Transverse colon (tissue), 4 donors: ENCODE data around the gene PNPO. TPM values are rescaled to one million over a fixed set of nuclear protein-coding genes. Genes with fewer than 3 reads are reported as not detected.
A peak's percentile ranks its signal among the peaks of the same experiment; 100 is the strongest.

Source experiments
- DNase-seq: peaks from one replicate; pipeline ENCODE4 v3.0.0-alpha.2; 2019
- H3K27ac ChIP-seq, 4 donors: fragments of 200-600 bp; sonication (generic); 2 replicates each; pipeline ENCODE4 v1.5.1; 2016 to 2018; ENCODE audit warnings: inconsistent platforms in 4 of 4
- H3K27me3 ChIP-seq: fragments of 200-600 bp; sonication (generic); 2 replicates; pipeline ENCODE4 v1.5.1; 2017; ENCODE audit warnings: inconsistent platforms
- H3K36me3 ChIP-seq, 4 donors: fragments of 200-600 bp; sonication (generic); 2 replicates each; pipeline ENCODE4 v1.5.1; 2017 to 2019; ENCODE audit warnings: inconsistent platforms in 4 of 4
- H3K4me1 ChIP-seq, 4 donors: fragments of 200-600 bp; sonication (generic); 2 replicates each; pipeline ENCODE4 v1.5.1; 2017 to 2020; ENCODE audit warnings: inconsistent platforms in 4 of 4
- H3K4me3 ChIP-seq, 4 donors: fragments of 200-600 bp; sonication (generic); 1 replicate in 1 of 4; 2 replicates in 3 of 4; pipeline versions ENCODE4 v1.5.1 to v1.6.1; 2017 to 2019; ENCODE audit warnings: inconsistent platforms in 4 of 4
- H3K9me3 ChIP-seq, 2 donors: fragments of 200-600 bp; sonication (generic); 2 replicates each; pipeline ENCODE4 v1.5.1; 2017 to 2019; ENCODE audit warnings: inconsistent platforms in 2 of 2
- EP300 ChIP-seq: sonication (generic); formaldehyde crosslinking; IDR thresholded peaks from one replicate; pipeline ENCODE4 v1.6.1; 2017; ENCODE audit warnings: antibody characterized with exemption, low read depth
- POLR2A ChIP-seq: fragments of 450-650 bp; IDR thresholded peaks from one replicate; pipeline ENCODE4 v1.6.1; 2016; ENCODE audit warnings: antibody characterized with exemption, mild to moderate bottlenecking, moderate library complexity
- POLR2AphosphoS5 ChIP-seq, 3 donors: sonication (generic); formaldehyde crosslinking; IDR thresholded peaks; one replicate each; pipeline ENCODE4 v1.6.1; 2016; ENCODE audit warnings: antibody characterized with exemption in 3 of 3
- WGBS, 2 donors: methylation state at CpG; one replicate each; pipeline ENCODE4 v1.1.5; 2018; ENCODE audit warnings: low coverage in 1 of 2; 5-methylcytosine and 5-hydroxymethylcytosine counted together
- in situ Hi-C, 4 donors: fragments of 200-750 bp; cut with MboI; loops; one replicate each; pipeline versions ENCODE4 v1.15.0 to v1.15.1; 2017; ENCODE audit warnings: low sequenced_read_pairs in 3 of 4, low pct_ligation_motif_present in 1 of 4, low pct_unique_long_range_greater_than_20kb in 1 of 4
- intact Hi-C: fragments of 100-400 bp; cut with DNase I; formaldehyde crosslinking; loops from one replicate; pipeline ENCODE4 v1.15.1; 2023; ENCODE audit warnings: low total_unique reads
- total RNA-seq, 4 donors: library from RNA; depleted of rRNA; stranded (reverse); fragments of >200 nt; gene quantifications; one replicate each; pipeline ENCODE4 v1.1.0, GENCODE V29; 2016
- TF ChIP-seq, protein P1 (sequence below), 5 experiments: fragments of 200-600 bp in 3 of 5; fragments of 450-650 bp in 2 of 5; sonication (generic) in 3 of 5; IDR thresholded peaks; 1 replicate in 2 of 5; 2 replicates in 3 of 5; pipeline ENCODE4 v1.5.1; 2016 to 2017; ENCODE audit warnings: antibody characterized with exemption in 5 of 5, inconsistent platforms in 3 of 5, mild to moderate bottlenecking in 2 of 5, moderate library complexity in 1 of 5

The PNPO gene
- total RNA-seq, 4 donors from 2014 or later: 7.4 to 83.8 (median 31.6) TPM

DNA sequence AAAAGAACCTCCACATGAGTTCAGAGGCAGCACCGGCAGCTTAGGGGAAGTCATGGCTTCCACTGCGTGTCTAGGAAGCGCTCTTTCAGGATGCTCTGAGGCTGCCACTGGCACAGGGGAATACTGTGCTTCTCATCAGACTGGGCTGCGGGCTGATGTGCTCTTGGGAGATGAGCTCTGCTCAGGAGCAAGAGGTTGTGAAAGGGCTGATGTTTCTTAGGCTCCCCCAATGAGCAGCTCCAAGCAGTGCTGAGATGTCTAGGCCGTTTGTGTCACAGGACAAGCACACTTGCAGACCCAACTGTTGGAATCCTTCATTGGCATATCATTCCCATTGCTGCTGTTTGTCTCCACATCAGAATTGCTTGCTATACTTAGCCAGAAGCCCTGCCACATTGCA lies 41.7 kb upstream of the PNPO start:
- 86% methylated on average over 5 of the region's 5 CpGs; no CpG with 5 or more reads in 1 of the 2 donors for WGBS, 2 donors
- H3K4me1 ChIP-seq: peaks cover 10 to 24% (median 19%) of the 10 kb centered on the region in 4 donors
- no peak for TF ChIP-seq POLR2AphosphoS5 (IDR thresholded peaks at IDR 0.05)
- TF ChIP-seq, protein P1, sequence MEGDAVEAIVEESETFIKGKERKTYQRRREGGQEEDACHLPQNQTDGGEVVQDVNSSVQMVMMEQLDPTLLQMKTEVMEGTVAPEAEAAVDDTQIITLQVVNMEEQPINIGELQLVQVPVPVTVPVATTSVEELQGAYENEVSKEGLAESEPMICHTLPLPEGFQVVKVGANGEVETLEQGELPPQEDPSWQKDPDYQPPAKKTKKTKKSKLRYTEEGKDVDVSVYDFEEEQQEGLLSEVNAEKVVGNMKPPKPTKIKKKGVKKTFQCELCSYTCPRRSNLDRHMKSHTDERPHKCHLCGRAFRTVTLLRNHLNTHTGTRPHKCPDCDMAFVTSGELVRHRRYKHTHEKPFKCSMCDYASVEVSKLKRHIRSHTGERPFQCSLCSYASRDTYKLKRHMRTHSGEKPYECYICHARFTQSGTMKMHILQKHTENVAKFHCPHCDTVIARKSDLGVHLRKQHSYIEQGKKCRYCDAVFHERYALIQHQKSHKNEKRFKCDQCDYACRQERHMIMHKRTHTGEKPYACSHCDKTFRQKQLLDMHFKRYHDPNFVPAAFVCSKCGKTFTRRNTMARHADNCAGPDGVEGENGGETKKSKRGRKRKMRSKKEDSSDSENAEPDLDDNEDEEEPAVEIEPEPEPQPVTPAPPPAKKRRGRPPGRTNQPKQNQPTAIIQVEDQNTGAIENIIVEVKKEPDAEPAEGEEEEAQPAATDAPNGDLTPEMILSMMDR (IDR thresholded peaks at IDR 0.05): no peak
- TF ChIP-seq EP300: no peak
- no peak for TF ChIP-seq POLR2A
- H3K9me3 ChIP-seq: no peaks in the 10 kb centered on the region
- intact Hi-C loops: loop anchor here (5.0 kb wide), 1 partner anchor 48 kb away; no protein-coding TSS in a partner anchor
- H3K27ac ChIP-seq: no peak overlapping the region
- in situ Hi-C loops: no loop called here
- H3K4me3 ChIP-seq: no peak overlapping the region
- H3K36me3 ChIP-seq: no peaks in the 10 kb centered on the region
- H3K27me3 ChIP-seq: no peaks in the 10 kb centered on the region
- DNase-seq: no peak

GRCh38 chr17:47901423-47901822 lies 39.9 kb upstream of the PNPO start:
- Histone ChIP-seq H3K27ac (no peak overlapping the region), H3K9me3 (no peaks in the 10 kb centered on the region), H3K4me1 (peaks cover 24 to 40% (median 29%) of the 10 kb centered on the region in 4 donors), H3K4me3 (no peak overlapping the region), H3K36me3 (no peaks in the 10 kb centered on the region), H3K27me3 (no peaks in the 10 kb centered on the region)
- intact Hi-C loops (loop anchor here (5.0 kb wide), 1 partner anchor 46 kb away; no protein-coding TSS in a partner anchor), in situ Hi-C loops (no loop called here)
- TF ChIP-seq, protein P1 (IDR thresholded peaks at IDR 0.05): no peak
- TF ChIP-seq POLR2AphosphoS5 (IDR thresholded peaks at IDR 0.05) (no peak), POLR2A (no peak), EP300 (no peak)
- 88 to 93% methylated on average over 5 to 7 of the region's 7 CpGs for WGBS, 2 donors
- DNase-seq: no peak

GRCh38 chr17:47902039-47902744 lies 39.2 kb upstream of the PNPO start:
- DNase-seq: no peak
- Histone ChIP-seq H3K9me3 (no peaks in the 10 kb centered on the region), H3K4me1 (peaks cover 22 to 39% (median 23%) of the 10 kb centered on the region in 4 donors), H3K36me3 (no peaks in the 10 kb centered on the region), H3K27ac (no peak overlapping the region), H3K27me3 (no peaks in the 10 kb centered on the region), H3K4me3 (no peak overlapping the region)
- intact Hi-C loops: loop anchor here (5.0 kb wide), 1 partner anchor 45 kb away; no protein-coding TSS in a partner anchor
- TF ChIP-seq POLR2AphosphoS5 (IDR thresholded peaks at IDR 0.05): no peak
- TF ChIP-seq EP300: no peak
- TF ChIP-seq POLR2A: no peak
- TF ChIP-seq, protein P1 (IDR thresholded peaks at IDR 0.05): no peak
- in situ Hi-C loops: no loop called here
- WGBS, 2 donors: 80 to 92% methylated on average over 3 to 4 of the region's 4 CpGs

GRCh38 chr17:47905221-47905733 lies 36.1 kb upstream of the PNPO start:
- peak; percentile 45 for DNase-seq
- in situ Hi-C loops (no loop called here), intact Hi-C loops (no loop called here)
- no peaks in the 10 kb centered on the region for H3K27me3 ChIP-seq
- peak overlapping the region; percentile 66 to 88 (median 79) for H3K27ac ChIP-seq
- no peaks in the 10 kb centered on the region for H3K9me3 ChIP-seq
- no peaks in the 10 kb centered on the region for H3K36me3 ChIP-seq
- TF ChIP-seq POLR2AphosphoS5 (IDR thresholded peaks at IDR 0.05) (peak in 1 of 3 donors; percentile 8), EP300 (no peak)
- no peak overlapping the region for H3K4me3 ChIP-seq
- 55 to 74% methylated on average over 3 to 8 of the region's 8 CpGs for WGBS, 2 donors
- peaks cover 19 to 41% (median 21%) of the 10 kb centered on the region in 4 donors for H3K4me1 ChIP-seq
